ENCODE data around the gene FBLN2. TPM values are rescaled to one million over a fixed set of nuclear protein-coding genes. Genes with fewer than 3 reads are reported as not detected.
"Not testable (repeated sequence)": the region's sequence is repeated elsewhere in the genome, so short reads cannot be mapped to it uniquely, and the experiment has no call there.

FBLN2 gene
- total RNA-seq, 1 donor from 2014 or later, result 1.3 TPM

GRCh38 chr3:13518516-13518953, 30.4 kb upstream of the FBLN2 start:
- Mint-ChIP-seq H3K9me3 (peaks cover 8% of the 10 kb centered on the region), H3K27ac (no peak overlapping the region), H3K27me3 (peaks cover 11% of the 10 kb centered on the region), H3K36me3 (ENCODE audit: low read depth) (no peaks in the 10 kb centered on the region), H3K4me3 (no peak overlapping the region), H3K4me1 (no peaks in the 10 kb centered on the region)
- ChIA-PET POLR2A (no interaction called here), CTCF (no interaction called here)
- TF ChIP-seq, protein P1, sequence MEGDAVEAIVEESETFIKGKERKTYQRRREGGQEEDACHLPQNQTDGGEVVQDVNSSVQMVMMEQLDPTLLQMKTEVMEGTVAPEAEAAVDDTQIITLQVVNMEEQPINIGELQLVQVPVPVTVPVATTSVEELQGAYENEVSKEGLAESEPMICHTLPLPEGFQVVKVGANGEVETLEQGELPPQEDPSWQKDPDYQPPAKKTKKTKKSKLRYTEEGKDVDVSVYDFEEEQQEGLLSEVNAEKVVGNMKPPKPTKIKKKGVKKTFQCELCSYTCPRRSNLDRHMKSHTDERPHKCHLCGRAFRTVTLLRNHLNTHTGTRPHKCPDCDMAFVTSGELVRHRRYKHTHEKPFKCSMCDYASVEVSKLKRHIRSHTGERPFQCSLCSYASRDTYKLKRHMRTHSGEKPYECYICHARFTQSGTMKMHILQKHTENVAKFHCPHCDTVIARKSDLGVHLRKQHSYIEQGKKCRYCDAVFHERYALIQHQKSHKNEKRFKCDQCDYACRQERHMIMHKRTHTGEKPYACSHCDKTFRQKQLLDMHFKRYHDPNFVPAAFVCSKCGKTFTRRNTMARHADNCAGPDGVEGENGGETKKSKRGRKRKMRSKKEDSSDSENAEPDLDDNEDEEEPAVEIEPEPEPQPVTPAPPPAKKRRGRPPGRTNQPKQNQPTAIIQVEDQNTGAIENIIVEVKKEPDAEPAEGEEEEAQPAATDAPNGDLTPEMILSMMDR (IDR thresholded peaks at IDR 0.05), result no peak
- ATAC-seq (ENCODE audit: low read depth), result no peak
- intact Hi-C loops (cut with micrococcal nuclease), result no loop called here
- no peak for DNase-seq

DNA sequence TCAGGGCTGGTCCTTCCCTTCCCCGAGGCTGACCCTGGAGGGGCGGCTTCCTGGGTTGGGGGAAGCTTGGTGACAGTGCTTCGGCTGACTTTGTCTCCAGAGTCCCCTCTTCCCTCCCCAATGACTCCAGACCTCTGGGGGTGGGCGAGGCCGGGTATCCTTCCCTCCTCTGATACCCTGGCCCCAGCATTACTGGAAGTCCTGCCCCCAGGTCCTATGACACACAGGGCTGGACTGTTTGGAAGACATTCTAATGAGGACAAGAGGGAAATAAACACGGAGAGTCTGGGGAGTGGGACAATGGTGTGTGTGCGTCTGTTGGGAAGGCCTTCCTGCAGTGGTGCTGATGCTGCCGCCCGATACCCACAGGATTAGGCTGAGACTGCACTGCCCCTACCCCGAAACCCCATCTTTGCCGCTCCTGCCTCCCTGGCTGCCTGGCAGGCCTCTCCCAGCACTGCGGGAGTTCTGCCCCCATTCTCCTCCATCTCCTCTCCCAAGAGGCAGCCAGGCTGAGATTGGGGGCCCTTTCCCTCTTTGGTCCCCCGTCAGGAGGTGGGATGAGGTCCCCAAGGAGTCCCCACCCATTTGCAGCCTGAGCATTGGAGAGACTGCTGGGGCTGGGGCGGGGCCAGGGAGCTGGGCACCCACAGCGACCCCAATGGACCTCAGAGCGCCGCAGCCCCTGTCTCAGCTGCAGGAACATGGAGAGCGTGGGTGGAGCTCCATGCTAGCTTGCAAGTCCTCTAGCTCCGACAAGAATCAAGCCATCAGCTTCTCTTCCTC, 29.7 kb upstream of the FBLN2 start:
- Mint-ChIP-seq H3K9me3 (peaks cover 8% of the 10 kb centered on the region), H3K27me3 (peaks cover 11% of the 10 kb centered on the region), H3K27ac (no peak overlapping the region), H3K4me1 (no peaks in the 10 kb centered on the region), H3K36me3 (ENCODE audit: low read depth) (no peaks in the 10 kb centered on the region), H3K4me3 (no peak overlapping the region)
- DNase-seq (no peak), ATAC-seq (ENCODE audit: low read depth) (no peak)
- POLR2A ChIA-PET, result no interaction called here
- CTCF ChIA-PET, result no interaction called here
- intact Hi-C loops (cut with micrococcal nuclease), result no loop called here
- TF ChIP-seq, protein P1 (IDR thresholded peaks at IDR 0.05), result no peak

DNA sequence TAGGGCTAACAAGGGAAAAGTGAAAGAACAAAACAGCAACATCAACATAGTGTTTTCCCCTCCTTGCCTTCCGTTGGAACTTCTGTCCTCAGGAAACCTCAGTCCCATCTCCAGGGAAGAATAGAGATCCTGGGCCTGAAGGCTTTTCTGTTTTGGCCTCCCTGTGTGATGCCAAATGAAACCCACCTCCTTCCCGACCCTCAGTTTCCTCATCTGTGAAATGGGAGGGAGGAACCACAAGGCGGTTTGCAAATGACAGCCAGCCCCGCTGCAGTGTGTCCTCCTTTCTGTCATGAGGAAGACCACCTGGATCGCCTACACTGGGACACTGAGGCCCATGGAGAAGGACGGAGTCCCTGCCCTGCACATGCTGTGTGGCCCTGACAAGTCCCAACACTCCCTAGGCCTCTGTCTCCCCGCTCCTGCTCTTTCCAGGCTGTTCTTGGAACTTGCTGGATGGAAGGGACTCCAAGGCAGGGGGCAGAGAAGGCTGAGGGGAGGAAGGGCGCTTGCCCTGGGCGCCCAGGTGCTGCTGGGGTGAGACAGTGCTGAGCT, 28.5 kb upstream of the FBLN2 start:
- peaks cover 8% of the 10 kb centered on the region for H3K9me3 Mint-ChIP-seq
- H3K27me3 Mint-ChIP-seq, result peaks cover 10% of the 10 kb centered on the region
- TF ChIP-seq, protein P1 (IDR thresholded peaks at IDR 0.05), result no peak
- ChIA-PET POLR2A (no interaction called here), CTCF (no interaction called here)
- no peak for ATAC-seq (ENCODE audit: low read depth)
- DNase-seq, result no peak
- no peak overlapping the region for H3K27ac Mint-ChIP-seq
- H3K4me1 Mint-ChIP-seq, result no peaks in the 10 kb centered on the region
- H3K4me3 Mint-ChIP-seq, result no peak overlapping the region
- intact Hi-C loops (cut with micrococcal nuclease), result no loop called here
- H3K36me3 Mint-ChIP-seq (ENCODE audit: low read depth), result no peaks in the 10 kb centered on the region

GRCh38 chr3:13521309-13521708, 27.6 kb upstream of the FBLN2 start:
- Mint-ChIP-seq H3K9me3 (peaks cover 8% of the 10 kb centered on the region), H3K4me1 (no peaks in the 10 kb centered on the region), H3K4me3 (no peak overlapping the region), H3K27me3 (peaks cover 10% of the 10 kb centered on the region), H3K27ac (no peak overlapping the region), H3K36me3 (ENCODE audit: low read depth) (no peaks in the 10 kb centered on the region)
- ChIA-PET CTCF (no interaction called here), POLR2A (no interaction called here)
- DNase-seq (no peak), ATAC-seq (ENCODE audit: low read depth) (no peak)
- TF ChIP-seq, protein P1 (IDR thresholded peaks at IDR 0.05), result no peak
- intact Hi-C loops (cut with micrococcal nuclease), result no loop called here

DNA sequence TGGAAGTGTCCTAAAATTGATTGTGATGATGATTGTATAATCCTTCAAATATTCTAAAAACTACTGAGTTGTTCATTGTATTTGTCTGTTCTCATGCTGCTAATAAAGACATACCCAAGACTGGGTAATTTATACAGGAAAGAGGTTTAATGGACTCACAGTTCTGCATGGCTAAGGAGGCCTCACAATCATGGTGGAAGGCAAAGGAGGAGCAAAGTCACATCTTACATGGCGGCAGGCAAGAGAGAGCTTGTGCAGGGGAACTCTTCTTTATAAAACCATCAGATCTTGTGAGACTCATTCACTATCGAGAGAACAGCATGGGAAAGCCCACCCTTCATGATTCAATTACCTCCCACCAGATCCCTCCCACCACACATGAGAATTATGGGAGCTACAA, 27.2 kb upstream of the FBLN2 start:
- POLR2A ChIA-PET; H3K36me3 Mint-ChIP-seq (ENCODE audit: low read depth); H3K27me3 Mint-ChIP-seq; H3K27ac Mint-ChIP-seq; DNase-seq; H3K4me1 Mint-ChIP-seq; intact Hi-C loops (cut with micrococcal nuclease); ATAC-seq (ENCODE audit: low read depth); CTCF ChIA-PET; H3K9me3 Mint-ChIP-seq; H3K4me3 Mint-ChIP-seq: not testable (repeated sequence)
